Measurements from ENCODE around the gene CHRND. TPM values are rescaled to one million over a fixed set of nuclear protein-coding genes. Genes with fewer than 3 reads are reported as not detected.

Gene CHRND
- polyA plus RNA-seq, 3 donors: not detected

DNA sequence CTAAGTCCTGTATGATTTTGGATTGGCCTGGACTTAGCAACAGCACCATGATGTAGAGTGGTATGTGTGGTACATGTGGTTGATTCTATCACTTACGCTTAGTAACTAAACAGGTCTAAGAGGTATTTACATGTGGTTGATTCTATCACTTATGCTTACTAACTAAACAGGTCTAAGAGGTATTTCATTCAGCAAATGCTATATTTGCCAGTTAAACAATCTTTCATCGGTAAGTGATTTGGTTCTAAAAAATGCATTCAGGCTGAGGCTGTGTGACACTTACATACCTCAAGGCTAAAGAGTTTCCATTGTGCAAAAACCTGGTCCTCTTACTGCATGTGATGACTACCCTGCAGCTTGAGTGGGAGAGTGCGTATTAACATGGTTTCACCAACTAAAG is 37.6 kb downstream of the CHRND start:
- Histone ChIP-seq H3K27me3 (ENCODE audit: control insufficient read depth in 2 of 2, insufficient read depth in 2 of 2, low read length in 2 of 2) (no peaks in the 10 kb centered on the region), H4K20me1 (ENCODE audit: insufficient read depth, low read length) (peaks cover 73% of the 10 kb centered on the region), H3K4me3 (replicated peaks in 1 of 3; ENCODE audit: low read depth in 2 of 3, low read length in 3 of 3) (no peak overlapping the region), H3K9ac (ENCODE audit: insufficient read depth, low read length, poor library complexity, severe bottlenecking) (no peak overlapping the region), H3K4me1 (ENCODE audit: control insufficient read depth in 1 of 2, insufficient read depth in 2 of 2, low read length in 2 of 2) (no peaks in the 10 kb centered on the region), H3K27ac (ENCODE audit: low read depth in 1 of 2, low read length in 2 of 2) (no peak overlapping the region), H3K9me3 (replicated peaks in 1 of 2; ENCODE audit: control insufficient read depth in 1 of 2, insufficient read depth in 1 of 2, low read length in 2 of 2) (no peaks in the 10 kb centered on the region), H3K79me2 (ENCODE audit: insufficient read depth, low read length) (no peaks in the 10 kb centered on the region), H2AFZ (ENCODE audit: insufficient read depth, low read depth, low read length, poor library complexity, severe bottlenecking) (no peak overlapping the region), H3K4me2 (replicated peaks; ENCODE audit: extremely low read depth, low read length, poor library complexity, severe bottlenecking) (no peak overlapping the region), H3K36me3 (replicated peaks in 1 of 2; ENCODE audit: control insufficient read depth in 1 of 2, insufficient read depth in 2 of 2, low read length in 2 of 2) (peaks cover 90 to 99% of the 10 kb centered on the region in 2 donors)
- Mint-ChIP-seq H3K27ac (no peak overlapping the region), H3K4me3 (no peak overlapping the region), H3K27me3 (ENCODE audit: low read depth in 3 of 3) (peaks cover 0 to 5% (median 0%) of the 10 kb centered on the region in 3 donors), H3K36me3 (peaks cover 86 to 93% of the 10 kb centered on the region in 2 donors), H3K4me1 (peaks cover 4% of the 10 kb centered on the region), H3K9me3 (no peaks in the 10 kb centered on the region)
- DNase-seq: no peak
- intact Hi-C loops (cut with micrococcal nuclease): no loop called here
- TF ChIP-seq, protein P1, sequence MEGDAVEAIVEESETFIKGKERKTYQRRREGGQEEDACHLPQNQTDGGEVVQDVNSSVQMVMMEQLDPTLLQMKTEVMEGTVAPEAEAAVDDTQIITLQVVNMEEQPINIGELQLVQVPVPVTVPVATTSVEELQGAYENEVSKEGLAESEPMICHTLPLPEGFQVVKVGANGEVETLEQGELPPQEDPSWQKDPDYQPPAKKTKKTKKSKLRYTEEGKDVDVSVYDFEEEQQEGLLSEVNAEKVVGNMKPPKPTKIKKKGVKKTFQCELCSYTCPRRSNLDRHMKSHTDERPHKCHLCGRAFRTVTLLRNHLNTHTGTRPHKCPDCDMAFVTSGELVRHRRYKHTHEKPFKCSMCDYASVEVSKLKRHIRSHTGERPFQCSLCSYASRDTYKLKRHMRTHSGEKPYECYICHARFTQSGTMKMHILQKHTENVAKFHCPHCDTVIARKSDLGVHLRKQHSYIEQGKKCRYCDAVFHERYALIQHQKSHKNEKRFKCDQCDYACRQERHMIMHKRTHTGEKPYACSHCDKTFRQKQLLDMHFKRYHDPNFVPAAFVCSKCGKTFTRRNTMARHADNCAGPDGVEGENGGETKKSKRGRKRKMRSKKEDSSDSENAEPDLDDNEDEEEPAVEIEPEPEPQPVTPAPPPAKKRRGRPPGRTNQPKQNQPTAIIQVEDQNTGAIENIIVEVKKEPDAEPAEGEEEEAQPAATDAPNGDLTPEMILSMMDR (IDR thresholded peaks at IDR 0.05): no peak
- WGBS (ENCODE audit: insufficient coverage): no CpG with 5 or more reads among the region's 3 CpGs

DNA sequence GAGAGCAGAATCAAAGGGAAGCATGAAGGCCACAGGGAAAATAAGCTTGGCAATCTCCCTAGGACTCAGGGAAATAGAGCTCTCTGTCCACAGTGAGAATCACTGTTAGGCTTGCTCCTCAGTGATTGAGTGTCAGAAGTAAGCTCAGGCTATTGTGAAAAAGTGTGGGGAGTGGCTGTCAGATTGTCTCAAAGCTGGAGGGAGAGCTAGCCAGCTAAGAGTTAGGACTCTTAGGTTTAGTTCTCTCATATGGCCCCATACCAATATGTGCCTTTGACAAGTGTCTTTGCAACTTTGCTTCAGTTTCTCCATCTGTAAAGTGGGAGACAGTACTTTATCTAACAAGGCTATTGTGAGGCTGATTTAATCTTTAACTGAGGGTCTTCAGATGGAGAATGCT is 41.8 kb downstream of the CHRND start:
- no peak overlapping the region for H3K27ac Mint-ChIP-seq
- no peaks in the 10 kb centered on the region for H3K79me2 ChIP-seq (ENCODE audit: insufficient read depth, low read length)
- H2AFZ ChIP-seq (ENCODE audit: insufficient read depth, low read depth, low read length, poor library complexity, severe bottlenecking): no peak overlapping the region
- intact Hi-C loops (cut with micrococcal nuclease): no loop called here
- H3K4me3 Mint-ChIP-seq: no peak overlapping the region
- no peaks in the 10 kb centered on the region for H3K4me1 ChIP-seq (ENCODE audit: control insufficient read depth in 1 of 2, insufficient read depth in 2 of 2, low read length in 2 of 2)
- no peak overlapping the region for H3K4me2 ChIP-seq (replicated peaks; ENCODE audit: extremely low read depth, low read length, poor library complexity, severe bottlenecking)
- H3K9me3 Mint-ChIP-seq: peaks cover 0 to 1% (median 0%) of the 10 kb centered on the region in 7 donors
- no peaks in the 10 kb centered on the region for H3K27me3 ChIP-seq (ENCODE audit: control insufficient read depth in 2 of 2, insufficient read depth in 2 of 2, low read length in 2 of 2)
- no peak overlapping the region for H3K9ac ChIP-seq (ENCODE audit: insufficient read depth, low read length, poor library complexity, severe bottlenecking)
- peaks cover 95 to 98% of the 10 kb centered on the region in 2 donors for H3K36me3 Mint-ChIP-seq
- peaks cover 62% of the 10 kb centered on the region for H4K20me1 ChIP-seq (ENCODE audit: insufficient read depth, low read length)
- no peak for DNase-seq
- peaks cover 4% of the 10 kb centered on the region for H3K4me1 Mint-ChIP-seq
- no peak overlapping the region for H3K4me3 ChIP-seq (replicated peaks in 1 of 3; ENCODE audit: low read depth in 2 of 3, low read length in 3 of 3)
- H3K36me3 ChIP-seq (replicated peaks in 1 of 2; ENCODE audit: control insufficient read depth in 1 of 2, insufficient read depth in 2 of 2, low read length in 2 of 2): peaks cover 92 to 99% of the 10 kb centered on the region in 2 donors
- peaks cover 0 to 4% (median 0%) of the 10 kb centered on the region in 3 donors for H3K27me3 Mint-ChIP-seq (ENCODE audit: low read depth in 3 of 3)
- TF ChIP-seq, protein P1 (IDR thresholded peaks at IDR 0.05): no peak
- peak overlapping the region in 1 of 2 donors; percentile 30 for H3K27ac ChIP-seq (ENCODE audit: low read depth in 1 of 2, low read length in 2 of 2)
- no peaks in the 10 kb centered on the region for H3K9me3 ChIP-seq (replicated peaks in 1 of 2; ENCODE audit: control insufficient read depth in 1 of 2, insufficient read depth in 1 of 2, low read length in 2 of 2)
